GM12892 (cell line): ENCODE measurements around the gene B4GALT4.

Experiments used
- POLR2A ChIP-seq: IDR thresholded peaks from 2 replicates; pipeline ENCODE4 v1.6.1; 2011; ENCODE audit warnings: low read depth, low read length, control low read depth
- POLR2AphosphoS5 ChIP-seq: IDR thresholded peaks from 2 replicates; pipeline ENCODE4 v1.6.1; 2011; ENCODE audit warnings: low read depth, low read length, control low read depth

DNA sequence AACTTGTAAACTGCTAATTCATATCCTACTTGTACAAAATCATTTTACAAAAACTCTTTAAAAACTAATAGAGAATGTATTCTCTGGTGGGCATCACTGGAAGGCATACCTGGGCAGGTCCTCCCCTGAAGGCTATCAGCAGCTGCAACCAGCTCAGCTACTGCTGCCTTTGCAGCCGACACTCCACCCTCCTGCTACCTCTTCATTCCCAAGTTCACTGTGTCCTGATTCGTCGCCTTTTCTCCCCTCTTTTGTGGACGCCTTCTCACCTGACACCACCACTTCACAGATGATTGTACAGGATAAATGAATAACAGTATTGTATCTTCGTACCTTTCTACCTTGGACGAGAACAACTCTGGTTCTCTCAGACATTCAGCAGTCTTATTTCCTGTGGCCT is 28.9 kb downstream of the B4GALT4 start:
- no peak for TF ChIP-seq POLR2A
- TF ChIP-seq POLR2AphosphoS5, result no peak
